ENCODE data around the gene HPSE2.

The HPSE2 gene

DNA sequence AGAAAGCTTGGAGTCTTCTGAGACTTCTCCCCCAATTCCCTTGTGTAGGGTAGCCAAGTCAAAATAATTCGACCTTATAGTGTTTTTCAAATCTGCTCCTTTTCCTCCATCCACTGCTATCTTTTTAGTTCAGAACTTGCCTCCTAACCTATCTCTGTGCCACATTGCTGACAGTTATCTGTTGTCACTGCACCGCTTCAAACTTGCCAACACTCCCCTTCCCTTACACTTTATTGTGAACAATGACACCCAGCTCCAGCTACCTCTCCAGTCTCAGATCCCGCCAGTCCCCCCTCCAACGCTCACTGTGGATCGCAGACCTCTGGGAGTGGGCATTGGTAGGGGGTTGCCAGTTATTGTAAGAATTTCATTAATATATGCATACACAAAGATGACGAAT, 772.6 kb downstream of the HPSE2 start:
- DNase-seq (ENCODE audit: low read depth in 2 of 2): no peak

DNA sequence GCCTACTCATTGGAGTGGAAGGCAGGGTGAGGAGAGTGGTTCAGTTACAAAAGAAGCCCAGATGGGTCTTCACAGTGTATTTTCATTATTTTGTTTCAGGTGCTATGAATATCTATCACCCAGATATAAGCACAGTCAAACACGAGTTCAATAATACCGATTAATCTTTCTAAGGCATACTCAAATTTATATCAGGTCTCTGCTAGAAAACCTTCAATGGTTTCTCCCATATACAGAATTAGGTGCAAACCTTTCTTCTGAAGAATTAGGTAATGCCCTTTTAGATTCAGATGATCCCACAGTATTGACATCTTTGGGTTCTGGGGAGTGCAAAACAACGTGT, 774.2 kb downstream of the HPSE2 start:
- no peak for DNase-seq (ENCODE audit: low read depth in 2 of 2)

DNA sequence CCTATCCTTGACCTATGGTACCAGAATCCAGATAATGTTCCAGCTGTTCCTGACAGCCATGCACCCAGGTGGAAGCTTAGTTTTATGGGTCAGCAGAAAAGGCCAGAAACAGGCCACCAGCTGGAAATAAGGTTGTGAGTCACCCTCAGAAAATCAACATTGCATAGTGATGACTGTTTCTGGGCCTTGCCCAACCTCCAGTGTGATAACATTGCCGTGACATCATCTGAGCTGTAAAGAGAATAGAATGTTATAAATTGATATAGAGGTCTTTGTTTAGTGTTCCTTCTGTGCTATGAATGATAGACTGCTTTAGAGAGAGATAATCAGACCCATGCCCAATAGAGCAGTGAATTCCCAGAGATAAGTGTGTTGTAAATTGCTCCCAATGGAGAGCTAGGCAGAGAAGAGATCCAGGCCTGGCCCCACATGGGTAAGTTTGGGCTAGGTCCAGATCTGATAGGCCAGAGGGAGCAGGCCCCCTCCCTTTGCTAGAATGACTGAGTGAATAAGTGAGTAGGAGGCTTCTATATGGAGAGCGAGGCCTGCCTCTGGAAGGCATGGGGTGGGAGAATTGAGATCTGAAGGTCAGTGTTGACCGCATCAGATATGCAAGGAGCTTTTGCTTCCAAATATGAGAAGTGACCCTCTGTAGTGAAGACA, 774.7 kb downstream of the HPSE2 start:
- DNase-seq (ENCODE audit: low read depth in 2 of 2): no peak

DNA sequence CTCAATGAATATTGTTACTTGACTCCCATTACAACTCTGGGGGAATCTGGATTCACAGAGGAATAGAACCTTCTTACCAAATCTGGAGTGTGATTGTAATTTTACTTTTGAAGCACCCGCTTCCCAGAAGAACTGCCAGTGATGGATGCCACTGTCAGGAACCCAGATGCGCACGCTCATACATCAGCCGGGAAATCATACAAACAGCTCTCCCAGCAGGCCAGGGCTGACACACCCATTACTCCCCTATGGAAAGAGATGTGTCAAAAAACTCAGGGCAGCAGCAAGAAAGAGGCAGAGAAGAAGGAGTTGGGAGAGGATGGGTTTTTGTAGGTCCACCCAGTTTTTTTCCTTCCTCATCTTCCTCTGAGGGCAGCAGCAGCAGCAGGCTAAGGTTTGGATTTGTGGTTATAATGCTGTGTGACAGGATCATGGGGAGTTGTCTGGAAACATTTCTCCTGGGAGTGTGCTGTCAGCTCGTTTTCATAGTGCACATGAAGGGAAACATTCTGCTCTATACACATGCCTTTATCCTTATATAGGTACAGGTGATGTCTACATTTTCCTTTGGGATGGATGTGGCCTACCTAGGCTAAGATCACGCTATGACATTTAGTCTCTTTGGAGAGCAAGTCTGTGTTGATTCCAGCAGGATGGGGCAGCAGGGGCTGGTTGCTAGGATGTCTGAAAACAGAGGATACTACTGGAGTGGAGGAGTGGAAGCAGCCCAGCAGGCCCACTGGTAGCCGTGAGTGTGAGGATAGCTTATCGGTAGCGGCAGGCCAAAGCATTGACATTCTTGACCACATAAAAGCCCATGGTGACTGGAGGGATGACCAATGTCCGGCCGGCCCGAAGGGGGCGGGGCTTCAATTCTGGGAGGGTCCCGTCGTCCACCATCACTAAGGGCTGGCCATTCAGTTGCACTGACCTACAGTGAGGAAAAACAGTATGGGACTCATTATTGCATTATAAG, 776.6 kb downstream of the HPSE2 start:
- no peak for DNase-seq (ENCODE audit: low read depth in 2 of 2)

DNA sequence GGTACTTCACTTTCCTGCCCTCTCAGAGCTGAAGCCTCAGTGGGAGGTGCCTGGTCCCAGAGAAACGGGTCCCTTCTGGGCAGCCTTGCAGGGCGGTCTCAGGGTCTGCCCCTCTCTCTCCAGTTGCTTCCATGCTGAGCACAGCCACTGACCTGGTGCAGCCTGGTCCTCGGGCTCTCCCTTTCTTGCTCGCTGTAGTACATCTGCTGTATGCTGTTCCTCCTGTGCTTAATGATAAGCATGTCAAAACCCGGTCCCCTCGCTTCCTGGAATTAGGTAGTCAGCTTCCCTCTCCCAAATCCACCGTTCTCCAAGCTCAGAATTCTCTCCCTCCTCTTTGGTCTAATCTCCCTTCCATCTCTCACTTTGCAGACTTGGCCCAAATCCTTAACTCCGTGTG, 777.9 kb downstream of the HPSE2 start:
- no peak for DNase-seq (ENCODE audit: low read depth in 2 of 2)

DNA sequence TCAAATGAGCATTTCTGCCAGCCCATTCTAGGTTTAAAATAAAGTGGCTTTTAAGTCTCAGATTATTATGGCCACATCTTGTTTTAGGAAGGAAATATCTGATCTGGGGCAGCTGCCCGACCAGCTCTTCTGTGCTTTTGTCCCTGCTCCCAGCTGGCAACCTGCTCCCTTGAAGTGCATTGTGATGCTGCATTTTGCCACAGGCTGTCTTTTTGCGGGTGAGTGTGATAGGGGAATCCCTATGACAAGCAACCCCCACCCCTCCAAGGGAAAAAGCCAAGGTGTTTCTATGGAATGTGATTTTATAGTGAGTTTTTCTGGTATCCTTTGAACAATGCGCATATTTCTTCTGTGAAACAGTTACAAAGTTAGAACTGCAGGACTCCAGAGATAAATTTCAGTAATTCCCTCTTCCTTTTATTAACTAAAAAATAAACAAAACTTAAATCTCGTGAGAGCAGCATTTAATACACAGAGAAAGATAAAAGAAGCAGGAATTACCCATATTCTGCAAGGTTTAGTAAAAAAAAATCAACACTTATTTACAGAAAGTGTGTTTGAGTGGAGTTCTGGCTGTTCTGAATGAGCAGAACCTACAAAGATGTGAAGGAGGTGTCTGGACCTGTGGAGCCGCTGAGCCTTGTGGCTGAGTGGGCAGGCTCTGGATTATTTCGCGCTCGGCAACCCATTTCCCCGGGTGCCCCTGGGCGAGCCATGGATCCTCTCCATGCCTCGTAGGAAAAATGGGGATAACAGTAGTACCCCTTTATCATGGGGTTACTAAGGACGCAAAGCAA, 778.8 kb downstream of the HPSE2 start:
- DNase-seq (ENCODE audit: low read depth in 2 of 2): no peak

DNA sequence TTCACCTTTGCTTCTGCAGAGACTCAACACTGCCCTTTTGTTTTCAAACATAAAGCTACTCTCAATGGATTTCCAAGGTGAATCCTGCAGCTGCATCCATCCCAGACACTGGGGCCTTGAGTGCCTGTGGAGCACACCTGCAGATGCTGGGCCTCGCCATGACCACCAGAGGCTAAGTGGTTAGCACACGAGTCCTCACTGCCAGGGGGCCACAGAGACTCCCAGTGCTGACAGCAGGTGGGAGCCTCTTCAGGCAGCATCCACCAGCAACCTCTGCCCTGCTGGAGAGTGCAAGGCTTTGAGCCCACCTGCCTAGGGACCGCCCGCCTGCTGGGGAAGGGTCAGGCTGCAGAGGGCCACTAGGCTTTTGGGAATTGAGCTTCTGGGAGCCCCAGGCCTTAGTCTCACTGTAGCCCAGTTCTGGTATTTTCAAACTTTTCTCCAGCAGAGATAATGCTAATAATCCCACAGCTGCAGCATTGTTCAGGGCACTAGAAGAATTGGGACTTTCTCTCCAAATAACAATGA, 779.5 kb downstream of the HPSE2 start:
- no peak for DNase-seq (ENCODE audit: low read depth in 2 of 2)

DNA sequence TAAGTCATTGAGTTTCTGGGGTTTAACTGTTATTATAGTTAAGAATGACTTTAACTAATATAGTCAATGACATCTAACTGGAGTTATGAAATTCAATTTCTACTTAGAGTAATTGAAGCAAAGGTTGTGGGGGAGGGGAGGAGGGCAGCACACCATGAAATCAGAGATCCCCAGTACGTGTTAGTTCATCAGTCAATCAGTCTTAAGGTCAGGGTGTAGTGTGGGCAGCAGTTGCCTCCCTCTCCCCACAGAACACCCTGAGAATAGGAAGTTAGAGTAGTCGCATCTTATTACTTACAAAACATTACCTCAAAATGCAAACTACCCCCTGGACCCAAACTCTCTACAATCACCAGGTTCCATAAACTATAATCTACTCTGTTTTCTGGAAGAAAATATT, 781.9 kb downstream of the HPSE2 start:
- DNase-seq (ENCODE audit: low read depth in 2 of 2): no peak

DNA sequence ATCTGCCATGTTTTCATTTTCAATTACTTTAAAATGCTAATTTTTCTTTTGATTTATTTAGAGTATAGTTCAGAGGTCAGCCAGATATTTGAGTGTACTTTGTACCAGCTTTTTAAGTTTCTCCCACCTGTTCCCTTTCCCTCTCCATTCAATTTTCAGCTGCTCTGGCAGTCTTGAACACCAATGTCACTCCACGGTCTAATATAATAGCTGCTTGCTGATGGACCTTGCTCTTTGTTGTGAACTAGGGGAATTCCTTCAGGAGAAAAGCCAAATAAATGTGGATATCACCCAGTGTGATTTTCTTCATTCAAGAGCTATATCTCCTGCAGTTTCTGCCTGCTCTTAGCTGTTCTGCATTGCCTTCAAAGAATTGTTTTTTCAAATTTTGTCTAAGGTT, 785.0 kb downstream of the HPSE2 start:
- DNase-seq (ENCODE audit: low read depth in 2 of 2): no peak

DNA sequence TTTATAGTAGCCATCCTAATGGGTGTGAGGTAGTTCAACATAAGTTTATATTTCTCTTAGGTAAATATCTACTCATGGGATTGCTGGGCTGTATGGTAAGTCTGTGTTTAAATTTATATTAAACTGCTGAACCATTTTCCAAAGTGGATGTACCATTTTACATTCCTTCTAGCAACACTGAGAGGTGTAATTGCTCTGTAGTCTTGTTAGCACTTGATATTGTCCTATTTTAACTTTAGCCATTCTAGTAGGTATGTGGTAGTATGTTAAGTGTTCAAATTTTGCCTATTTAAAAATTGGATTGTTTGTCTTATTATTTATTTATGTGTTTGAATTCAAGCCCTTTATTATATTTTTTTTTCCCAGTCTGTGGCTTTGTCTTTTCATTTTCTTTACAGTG, 786.4 kb downstream of the HPSE2 start:
- no peak for DNase-seq (ENCODE audit: low read depth in 2 of 2)

DNA sequence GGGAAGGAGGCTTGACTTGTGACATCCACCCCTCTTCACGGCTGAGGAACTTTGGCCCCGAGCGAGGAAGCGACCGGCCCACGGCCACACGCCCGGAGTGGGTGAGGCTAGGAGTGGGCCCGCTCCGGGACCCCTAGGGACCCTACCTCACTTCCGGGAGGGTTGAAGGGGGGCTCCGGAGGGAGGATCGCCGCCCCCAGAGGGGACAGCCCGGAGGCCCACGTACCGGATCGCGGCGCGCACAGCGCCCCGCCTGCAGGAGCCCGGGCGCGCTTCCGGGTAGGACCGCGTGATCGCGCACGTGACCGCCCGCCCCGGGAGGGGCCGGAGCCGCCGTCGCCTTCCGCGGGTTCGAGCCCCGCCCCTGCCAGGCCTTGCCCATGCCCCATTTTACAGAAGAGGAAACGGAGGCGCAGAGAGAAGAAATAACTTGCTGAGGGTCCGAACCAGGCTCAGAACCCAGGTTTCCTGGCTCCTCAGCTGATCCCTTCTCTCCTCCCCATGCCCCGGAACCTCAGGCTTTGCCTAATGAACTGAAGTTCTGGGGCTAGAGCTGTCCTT, 788.9 kb downstream of the HPSE2 start, which contains the start of gene HPS1:
Gene HPS1 (minus strand): TSS at position 275 of the 561 bp plus-strand sequence. CDS start 3,695 bp downstream, outside the sequence.
- DNase-seq (ENCODE audit: low read depth in 2 of 2): peak; percentile 77 to 79

DNA sequence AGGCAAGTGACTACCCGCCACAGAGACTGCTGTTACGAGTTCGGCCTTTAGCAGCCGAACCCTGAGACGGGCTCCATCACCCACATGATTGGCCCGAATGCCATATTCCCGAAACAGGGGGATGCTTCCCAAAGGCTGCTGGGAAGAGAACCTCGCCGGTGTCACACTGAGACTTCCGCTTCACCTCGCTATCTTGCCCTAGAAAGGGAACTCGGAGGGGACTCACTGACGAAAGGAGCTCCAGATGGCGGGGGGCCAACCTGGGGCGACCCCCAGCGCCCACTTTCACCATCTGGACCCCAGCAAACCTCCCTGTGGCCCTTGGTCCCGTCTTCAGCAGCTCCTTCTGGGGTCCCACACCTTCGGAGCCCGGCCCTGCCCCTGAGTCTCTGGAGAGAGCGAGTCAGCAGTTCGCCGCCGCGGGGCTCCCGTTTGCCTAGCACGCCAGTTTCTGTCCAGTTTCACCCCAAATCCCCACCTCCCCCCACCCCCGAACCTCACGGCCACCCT, 789.4 kb downstream of the HPSE2 start:
- DNase-seq (ENCODE audit: low read depth in 2 of 2): peak in 1 of 2 donors; percentile 18

DNA sequence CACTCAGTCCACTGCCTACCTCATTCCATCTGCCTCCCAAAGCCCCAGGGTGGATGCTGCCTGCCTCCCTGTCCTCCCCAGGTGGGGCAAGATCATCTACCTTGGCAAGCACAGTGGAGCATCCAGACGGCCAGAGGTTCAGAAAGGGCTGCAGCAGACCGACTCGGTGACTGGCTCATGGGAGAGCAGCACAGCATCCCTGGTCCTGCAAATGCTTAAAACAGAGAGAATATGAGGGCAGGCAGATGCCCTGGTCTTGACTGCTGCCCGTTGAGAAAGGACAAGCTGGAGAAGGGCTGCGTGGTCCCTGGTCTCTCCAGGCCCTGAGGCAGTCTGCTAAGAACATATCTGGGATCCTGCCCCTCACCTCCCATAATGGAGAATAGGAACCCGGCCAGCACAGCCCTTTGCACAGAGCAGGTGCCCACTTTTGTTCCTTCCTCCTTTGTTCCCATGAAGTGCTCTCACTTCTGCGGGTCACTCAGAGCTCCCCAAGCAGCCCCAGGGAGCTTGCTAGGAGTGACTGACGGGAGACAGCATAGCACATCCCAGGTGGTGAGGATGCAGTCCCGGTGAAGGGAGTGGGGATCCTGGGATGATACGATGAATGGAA, 790.3 kb downstream of the HPSE2 start:
- no peak for DNase-seq (ENCODE audit: low read depth in 2 of 2)

DNA sequence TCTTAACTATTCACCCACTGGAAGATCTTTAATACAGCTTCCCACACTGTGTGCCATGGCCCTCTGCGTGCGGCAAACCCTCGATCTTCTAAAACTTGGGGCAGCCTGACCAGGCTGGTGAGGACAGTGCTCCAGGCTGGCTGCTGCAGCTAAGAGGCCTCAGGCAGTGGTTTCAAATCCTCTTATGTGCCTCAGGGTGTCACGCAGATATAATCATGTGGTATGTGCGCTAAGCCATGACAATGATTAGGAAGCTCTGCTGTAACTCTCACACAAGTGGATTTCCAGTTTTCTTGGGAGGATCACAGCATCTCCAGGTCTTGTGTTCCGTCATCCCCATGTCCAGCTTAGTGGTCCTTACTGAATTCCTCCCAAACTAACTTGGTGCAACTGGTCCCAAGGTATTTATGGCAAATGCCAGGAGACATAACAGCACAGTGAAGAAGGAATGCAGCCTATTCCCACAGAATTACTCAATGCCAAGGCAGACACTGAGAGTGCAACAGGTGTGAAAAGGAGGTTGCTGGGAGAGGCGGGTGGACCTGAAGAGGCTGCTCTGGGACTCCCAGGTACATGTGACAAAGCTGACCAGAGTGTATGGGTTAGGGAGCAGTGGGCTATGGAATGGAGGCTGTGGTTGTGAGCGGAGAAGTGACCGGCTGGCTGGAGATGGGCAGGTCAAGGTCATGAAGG, 791.2 kb downstream of the HPSE2 start:
- no peak for DNase-seq (ENCODE audit: low read depth in 2 of 2)

DNA sequence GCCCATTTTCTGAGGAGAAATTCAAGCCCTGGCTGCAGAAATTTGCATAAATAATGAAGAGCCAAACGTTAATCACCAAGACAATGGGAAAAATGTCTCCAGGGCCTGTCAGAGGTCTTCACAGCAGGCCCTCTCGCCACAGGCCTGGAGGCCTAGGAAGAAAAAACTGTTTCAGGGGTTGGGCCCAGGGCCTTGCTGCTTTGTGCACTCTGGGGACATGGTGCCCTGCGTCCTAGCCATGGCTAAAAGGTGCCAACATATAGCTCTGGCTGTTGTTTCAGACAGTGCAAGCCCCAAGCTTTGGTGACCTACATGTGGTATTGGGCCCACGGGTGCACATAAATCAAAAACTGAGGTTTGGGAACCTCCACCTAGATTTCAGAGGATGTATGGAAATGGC, 796.9 kb downstream of the HPSE2 start:
- no peak for DNase-seq (ENCODE audit: low read depth in 2 of 2)

DNA sequence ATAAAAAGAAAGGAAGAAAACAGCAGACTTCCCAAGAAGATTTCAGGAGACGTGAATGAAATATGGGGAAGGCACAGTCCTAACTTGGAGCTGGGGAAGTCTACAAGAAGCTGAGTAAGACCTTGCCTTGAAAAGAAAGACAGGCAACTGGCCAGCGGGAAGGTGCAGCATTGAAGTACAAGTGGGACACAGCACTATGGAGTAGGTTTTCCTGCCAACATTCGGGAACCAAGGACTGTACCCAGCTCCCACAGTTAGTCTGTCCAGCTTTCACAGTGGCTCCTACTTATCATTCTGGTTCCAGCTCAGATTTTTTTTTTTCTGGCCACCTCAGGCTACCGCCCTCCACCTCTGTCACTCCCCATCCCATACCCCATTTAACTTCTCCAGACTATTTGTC, 798.9 kb downstream of the HPSE2 start:
- no peak for DNase-seq (ENCODE audit: low read depth in 2 of 2)

DNA sequence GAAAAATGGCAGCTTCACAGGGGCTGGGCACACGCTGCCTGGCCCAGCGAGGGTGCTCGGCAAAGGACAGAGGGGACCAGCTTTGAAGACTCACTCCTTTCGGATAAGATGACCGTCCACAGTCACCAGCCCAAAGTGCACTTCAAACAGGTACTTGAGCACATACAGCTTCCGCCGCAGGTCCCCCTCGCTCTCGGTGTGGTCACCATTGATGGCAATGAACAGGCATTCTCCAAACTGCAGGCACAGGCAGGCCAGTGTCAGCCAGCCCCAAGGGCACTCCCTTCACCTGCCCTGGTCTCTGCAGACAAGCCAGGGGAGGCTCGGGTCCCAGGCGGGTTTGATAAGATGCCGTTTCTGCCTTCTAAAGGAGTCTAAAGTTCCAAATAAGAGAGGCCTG, 800.5 kb downstream of the HPSE2 start:
- no peak for DNase-seq (ENCODE audit: low read depth in 2 of 2)

DNA sequence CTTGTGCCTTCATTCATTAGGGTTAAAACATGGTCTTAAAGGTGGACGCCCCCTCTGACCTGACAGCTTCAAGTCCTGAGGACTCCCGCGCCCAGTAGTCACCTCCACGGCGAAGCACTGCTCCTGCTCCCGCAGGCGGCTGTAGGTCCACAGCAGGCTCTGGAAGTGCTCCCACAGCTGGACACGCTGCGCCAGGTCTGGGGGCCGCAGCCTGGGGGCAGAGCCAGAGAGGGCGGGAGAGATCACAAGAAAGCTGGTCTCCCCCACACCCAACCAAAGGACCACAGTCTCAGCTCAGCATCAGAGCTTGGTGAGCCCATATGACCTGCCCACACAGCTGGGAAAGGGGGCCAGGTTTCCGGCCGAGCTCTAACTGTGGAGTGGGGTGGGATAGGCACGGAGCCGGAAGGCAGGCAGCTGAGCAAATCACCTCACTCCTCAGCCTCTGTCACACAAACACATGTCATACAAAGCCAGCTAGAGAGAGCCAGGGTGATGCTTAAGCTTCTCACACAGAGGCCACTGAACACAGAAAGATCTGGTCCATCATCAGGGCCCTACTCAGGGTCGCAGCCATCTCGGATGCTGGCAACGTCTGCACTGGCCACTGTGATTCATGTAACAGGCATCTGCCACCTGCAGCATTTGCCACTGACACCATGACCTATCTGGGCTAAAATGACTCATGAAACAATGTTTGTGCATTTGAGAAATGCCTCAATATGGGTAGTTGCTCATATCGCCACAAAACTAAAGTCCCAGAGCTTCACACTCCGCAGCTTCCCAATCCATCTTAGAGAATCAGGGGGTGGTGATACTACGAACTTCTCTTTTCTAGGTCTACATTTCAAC, 801.5 kb downstream of the HPSE2 start:
- no peak for DNase-seq (ENCODE audit: low read depth in 2 of 2)

DNA sequence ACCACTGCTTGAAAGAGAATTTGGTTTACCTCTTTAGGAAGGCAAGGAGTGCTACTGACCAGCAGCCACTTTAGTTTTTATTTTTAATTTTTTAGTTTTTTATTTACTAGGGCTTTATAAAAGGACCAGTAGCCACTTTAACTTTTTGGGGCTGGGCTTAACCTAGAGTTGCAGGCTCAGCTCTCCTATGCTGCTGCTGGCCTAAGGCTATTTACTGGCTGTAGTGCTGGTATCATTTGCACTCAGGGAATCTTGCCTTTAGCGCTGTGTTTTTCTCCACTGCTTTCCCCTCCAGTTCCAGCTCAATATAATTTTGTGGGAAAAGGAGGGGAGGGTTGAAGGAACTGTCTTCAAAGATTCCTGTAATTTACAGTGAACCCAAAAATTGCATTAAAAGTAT, 802.3 kb downstream of the HPSE2 start:
- no peak for DNase-seq (ENCODE audit: low read depth in 2 of 2)

DNA sequence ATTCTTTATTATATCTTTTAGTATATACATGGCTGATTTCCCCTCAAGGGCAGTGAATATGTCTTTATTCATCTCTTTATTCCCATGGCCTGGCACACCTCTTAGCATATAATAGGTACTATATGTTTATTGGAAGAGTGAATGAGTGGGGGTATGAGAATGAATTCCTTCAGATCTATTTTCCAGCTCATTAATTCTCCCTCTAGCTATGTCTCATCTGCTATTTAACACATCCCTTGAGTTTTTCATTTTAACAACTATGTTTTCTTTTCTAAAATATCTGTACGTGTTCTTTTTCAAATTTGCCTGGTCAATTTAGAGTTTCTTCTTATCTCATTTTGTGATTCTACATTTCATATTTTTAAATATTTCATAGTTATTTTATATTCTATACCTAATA, 803.3 kb downstream of the HPSE2 start:
- DNase-seq (ENCODE audit: low read depth in 2 of 2): no peak
